CD14-positive monocyte (primary cell): ENCODE results near the gene AURKB. TPM values are rescaled to one million over a fixed set of nuclear protein-coding genes. Genes with fewer than 3 reads are reported as not detected.
A peak's percentile ranks its signal among the peaks of the same experiment; 100 is the strongest.

Source experiments
- DNase-seq, 3 donors: peaks; one replicate each; pipeline ENCODE4 v3.0.0-alpha.2; 2011 to 2022
- H2AFZ ChIP-seq: 2 replicates; pipeline ENCODE4 v1.6.0; 2012; ENCODE audit warnings: mild to moderate bottlenecking, low read depth, low read length, inconsistent platforms; ENCODE audit not compliant: insufficient read depth, poor library complexity, severe bottlenecking
- H3K27ac ChIP-seq, 2 donors: 1 replicate in 1 of 2; 2 replicates in 1 of 2; pipeline ENCODE4 v1.5.1; 2012 to 2013; ENCODE audit warnings: low read length in 2 of 2, control low read depth in 1 of 2, inconsistent platforms in 1 of 2, low read depth in 1 of 2, mild to moderate bottlenecking in 1 of 2
- H3K27me3 ChIP-seq, 2 donors: one replicate each; pipeline versions ENCODE4 v1.6.0 to v1.6.1; 2011 to 2013; ENCODE audit warnings: low read length in 2 of 2; ENCODE audit not compliant: control insufficient read depth in 2 of 2, insufficient read depth in 2 of 2
- H3K36me3 ChIP-seq, 2 donors: replicated peaks in 1 of 2; 1 replicate in 1 of 2; 2 replicates in 1 of 2; pipeline versions ENCODE4 v1.5.1 to v1.6.1; 2012 to 2013; ENCODE audit warnings: low read length in 2 of 2, control low read depth in 1 of 2, inconsistent platforms in 1 of 2, mild to moderate bottlenecking in 1 of 2; ENCODE audit not compliant: insufficient read depth in 2 of 2, control insufficient read depth in 1 of 2
- H3K4me1 ChIP-seq, 2 donors: 1 replicate in 1 of 2; 2 replicates in 1 of 2; pipeline versions ENCODE4 v1.5.1 to v1.6.1; 2012 to 2013; ENCODE audit warnings: low read length in 2 of 2, control low read depth in 1 of 2, inconsistent platforms in 1 of 2, mild to moderate bottlenecking in 1 of 2, moderate library complexity in 1 of 2; ENCODE audit not compliant: insufficient read depth in 2 of 2, control insufficient read depth in 1 of 2
- H3K4me2 ChIP-seq: replicated peaks from 2 replicates; pipeline ENCODE3; 2012; ENCODE audit warnings: low read length, moderate library complexity, mild to moderate bottlenecking; ENCODE audit not compliant: poor library complexity, severe bottlenecking; ENCODE audit errors: extremely low read depth
- H3K4me3 ChIP-seq, 3 experiments: fragments of 200-600 bp in 1 of 3; sonication (generic) in 1 of 3; replicated peaks in 1 of 3; 1 replicate in 2 of 3; 2 replicates in 1 of 3; pipeline ENCODE4 v1.5.1; 2011 to 2013; ENCODE audit warnings: low read length in 3 of 3, mild to moderate bottlenecking in 3 of 3, control low read depth in 2 of 3, low read depth in 2 of 3, inconsistent platforms in 1 of 3, moderate library complexity in 1 of 3
- H3K79me2 ChIP-seq: 2 replicates; pipeline ENCODE4 v1.6.0; 2012; ENCODE audit warnings: mild to moderate bottlenecking, control low read depth, inconsistent platforms, low read length, moderate library complexity; ENCODE audit not compliant: insufficient read depth
- H3K9ac ChIP-seq: 2 replicates; pipeline ENCODE4 v1.6.0; 2017; ENCODE audit warnings: low read length, mild to moderate bottlenecking; ENCODE audit not compliant: insufficient read depth, poor library complexity, severe bottlenecking
- H3K9me3 ChIP-seq, 2 donors: replicated peaks in 1 of 2; 1 replicate in 1 of 2; 2 replicates in 1 of 2; pipeline versions ENCODE4 v1.5.1 to v1.6.1; 2012 to 2013; ENCODE audit warnings: low read length in 2 of 2, control low read depth in 1 of 2; ENCODE audit not compliant: control insufficient read depth in 1 of 2, insufficient read depth in 1 of 2
- H4K20me1 ChIP-seq: 2 replicates; pipeline ENCODE4 v1.6.0; 2012; ENCODE audit warnings: mild to moderate bottlenecking, low read length, control low read depth, moderate library complexity; ENCODE audit not compliant: insufficient read depth
- H3K27ac Mint-ChIP-seq, 7 donors: one replicate each; pipeline ENCODE4 v1.8.0; 2020; ENCODE audit warnings: mild to moderate bottlenecking in 7 of 7, mixed read lengths in 7 of 7, moderate library complexity in 6 of 7, inconsistent platforms in 2 of 7
- H3K27me3 Mint-ChIP-seq, 3 donors: one replicate each; pipeline ENCODE4 v1.8.0; 2021 to 2022; ENCODE audit warnings: low read depth in 3 of 3, mild to moderate bottlenecking in 3 of 3, mixed read lengths in 3 of 3, moderate library complexity in 3 of 3, inconsistent platforms in 1 of 3
- H3K36me3 Mint-ChIP-seq, 2 donors: one replicate each; pipeline ENCODE4 v1.8.0; 2020; ENCODE audit warnings: mixed read lengths in 2 of 2, inconsistent platforms in 1 of 2, mild to moderate bottlenecking in 1 of 2
- H3K4me1 Mint-ChIP-seq: one replicate; pipeline ENCODE4 v1.8.0; 2020; ENCODE audit warnings: mild to moderate bottlenecking, mixed read lengths
- H3K4me3 Mint-ChIP-seq, 2 donors: one replicate each; pipeline ENCODE4 v1.8.0; 2020; ENCODE audit warnings: mild to moderate bottlenecking in 2 of 2, mixed read lengths in 2 of 2, moderate library complexity in 1 of 2
- H3K9me3 Mint-ChIP-seq, 7 donors: one replicate each; pipeline ENCODE4 v1.8.0; 2020 to 2022; ENCODE audit warnings: mixed read lengths in 7 of 7, mild to moderate bottlenecking in 6 of 7, moderate library complexity in 6 of 7, inconsistent platforms in 2 of 7
- CTCF ChIP-seq: fragments of 200-600 bp; IDR thresholded peaks from one replicate; pipeline ENCODE4 v1.8.0; 2022; ENCODE audit warnings: antibody characterized with exemption, mild to moderate bottlenecking
- WGBS: methylation state at CpG from one replicate; pipeline ENCODE4 v1.1.5; 2013; ENCODE audit warnings: missing lambda C conversion rate; ENCODE audit not compliant: insufficient coverage; 5-methylcytosine and 5-hydroxymethylcytosine counted together
- intact Hi-C, 2 donors: fragments of 100-400 bp; cut with micrococcal nuclease; formaldehyde crosslinking; loops; one replicate each; pipeline versions ENCODE4 v1.15.0 to v1.15.1; 2023
- polyA plus RNA-seq, 3 donors: library from polyadenylated mRNA; depleted of rRNA in 1 of 3; unstranded in 2 of 3; stranded (reverse) in 1 of 3; fragments of 300-500 nt in 2 of 3; fragments of >200 nt in 1 of 3; fragmentation: Illumina TruSeq in 2 of 3; gene quantifications; 1 replicate in 2 of 3; 2 replicates in 1 of 3; pipeline ENCODE4 v1.2.3, GENCODE V29; 2012 to 2021

Gene AURKB
- polyA plus RNA-seq, 3 donors: 0.38 to 4.2 (median 0.79) TPM

- H3K4me2 ChIP-seq: peak overlapping the region; percentile 6
Observed at GRCh38 chr17:8160224-8160577, 50.2 kb downstream of the AURKB start.

GRCh38 chr17:8159459-8160223 lies 50.7 kb downstream of the AURKB start:
- Mint-ChIP-seq H3K27ac (peak overlapping the region in 6 of 7 donors; percentile 53 to 88 (median 82)), H3K4me1 (peaks cover 54% of the 10 kb centered on the region), H3K4me3 (no peak overlapping the region), H3K36me3 (peaks cover 30% of the 10 kb centered on the region in 2 donors), H3K9me3 (peaks cover 0 to 2% (median 0%) of the 10 kb centered on the region in 7 donors), H3K27me3 (no peaks in the 10 kb centered on the region)
- H3K27me3 ChIP-seq: no peaks in the 10 kb centered on the region
- H2AFZ ChIP-seq: no peak overlapping the region
- no peak overlapping the region for H3K4me3 ChIP-seq
- peaks cover 63 to 88% of the 10 kb centered on the region in 2 donors for H3K4me1 ChIP-seq
- H3K27ac ChIP-seq: peak overlapping the region; percentile 0 to 34
- intact Hi-C loops: loop anchor here (2.0 to 10.0 kb wide), 5 partner anchors 21 to 325 kb away; partner anchors contain the start of genes HES7 (in 1 of the 2) and KDM6B (in 1 of the 2)
- H3K79me2 ChIP-seq: peaks cover 37% of the 10 kb centered on the region
- peaks cover 19 to 26% of the 10 kb centered on the region in 2 donors for H3K36me3 ChIP-seq
- H3K9me3 ChIP-seq: no peaks in the 10 kb centered on the region
- no peak overlapping the region for H3K4me2 ChIP-seq
- WGBS: no CpG with 5 or more reads among the region's 4 CpGs
- no peak overlapping the region for H3K9ac ChIP-seq
- TF ChIP-seq CTCF: no peak
- H4K20me1 ChIP-seq: peaks cover 14% of the 10 kb centered on the region
- DNase-seq: no peak

More at GRCh38 chr17:8160224-8160577, 50.2 kb downstream of the AURKB start:
- Histone ChIP-seq H3K27ac (peak overlapping the region in 1 of 2 donors; percentile 0), H3K4me1 (peaks cover 61 to 87% of the 10 kb centered on the region in 2 donors), H3K9me3 (no peaks in the 10 kb centered on the region), H3K27me3 (no peaks in the 10 kb centered on the region), H3K4me3 (no peak overlapping the region), H3K9ac (no peak overlapping the region), H3K36me3 (peaks cover 19 to 26% of the 10 kb centered on the region in 2 donors), H3K79me2 (peaks cover 36% of the 10 kb centered on the region), H2AFZ (no peak overlapping the region), H4K20me1 (peaks cover 9% of the 10 kb centered on the region)
- DNase-seq: no peak
- Mint-ChIP-seq H3K4me3 (no peak overlapping the region), H3K4me1 (peaks cover 59% of the 10 kb centered on the region), H3K9me3 (peaks cover 0 to 2% (median 0%) of the 10 kb centered on the region in 7 donors), H3K27me3 (no peaks in the 10 kb centered on the region), H3K27ac (peak overlapping the region in 3 of 7 donors; percentile 53 to 90 (median 85)), H3K36me3 (peaks cover 27 to 30% of the 10 kb centered on the region in 2 donors)
- WGBS: 43% methylated on average over 2 of the region's 4 CpGs
- intact Hi-C loops: loop anchor here in 1 of 2 donors (5.0 kb wide), 1 partner anchor 33 kb away; no protein-coding TSS in a partner anchor
- no peak for TF ChIP-seq CTCF
